ENCODE measurements around the gene CCDC34.

DNA sequence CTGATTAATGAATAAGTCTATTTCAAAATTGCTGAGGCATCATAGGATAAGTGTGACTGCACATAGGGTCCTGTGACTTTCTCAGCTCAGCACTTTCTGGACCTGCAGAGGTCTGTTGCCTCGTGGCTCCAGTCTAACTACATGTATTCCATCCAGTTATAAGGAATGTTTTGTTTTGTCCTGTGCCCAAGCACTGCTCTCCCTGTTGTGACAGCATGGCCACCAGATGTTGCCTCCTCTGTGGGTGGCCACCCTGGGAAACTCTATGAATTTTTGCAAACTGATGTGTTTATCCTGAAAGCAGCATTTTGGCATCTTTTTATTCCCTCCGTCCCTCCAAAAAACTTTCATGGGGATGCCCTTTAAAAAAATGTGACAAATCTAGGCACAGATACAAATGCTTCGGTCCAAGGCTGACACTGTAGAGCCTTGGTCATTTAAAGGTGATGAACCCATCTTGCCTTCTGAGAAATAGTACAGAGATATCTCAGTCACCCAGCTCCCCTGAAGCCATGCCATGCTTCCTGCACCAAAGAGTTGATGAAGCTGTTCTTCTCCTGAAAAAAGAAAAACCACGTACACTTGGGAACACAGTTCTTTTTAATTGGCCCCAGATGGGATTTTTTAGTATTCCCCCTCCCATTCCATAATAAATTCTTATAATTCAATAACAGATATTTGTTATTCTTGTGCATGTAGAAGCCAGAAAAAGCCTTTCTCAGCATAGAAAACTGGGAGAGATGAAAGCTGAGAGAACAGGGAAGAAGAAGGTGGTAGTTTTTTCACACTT, 72.6 kb downstream of the CCDC34 start:
- TF ChIP-seq CTCF (conservative IDR thresholded peaks at IDR 0.05; ENCODE audit: low read length) (no peak), EZH2phosphoT487 (IDR thresholded peaks at IDR 0.05; ENCODE audit: borderline replicate concordance, low read depth, low read length) (no peak)

All from OCI-LY7 (cell line).